Measurements from ENCODE around the gene KDF1. TPM values are rescaled to one million over a fixed set of nuclear protein-coding genes. Genes with fewer than 3 reads are reported as not detected.

The KDF1 gene
- total RNA-seq, 1 donor from 2014 or later: 2.9 TPM

GRCh38 chr1:26921540-26922430 is 38.5 kb downstream of the KDF1 start, which contains the start of gene NUDC:
TSS of gene NUDC (plus strand) at chr1:26921743. CDS start at chr1:26921849, 106 bp downstream.
- peak; percentile 97 for ATAC-seq
- peak; percentile 98 for DNase-seq (ENCODE audit: low spot score)

GRCh38 chr1:26921126-26921539 is 39.1 kb downstream of the KDF1 start:
- peak; percentile 54 for ATAC-seq
- no peak for DNase-seq (ENCODE audit: low spot score)

GRCh38 chr1:26915204-26915842 is 44.9 kb downstream of the KDF1 start:
- peak; percentile 41 for ATAC-seq
- DNase-seq (ENCODE audit: low spot score): peak; percentile 95

- ATAC-seq: peak; percentile 74
- peak; percentile 98 for DNase-seq (ENCODE audit: low spot score)
These were observed 46.3 kb downstream of the KDF1 start, which contains the start of gene NR0B2 for GRCh38 chr1:26913754-26914619. TSS of gene NR0B2 (minus strand) at chr1:26913975. CDS start at chr1:26913940, 35 bp downstream.

DNA sequence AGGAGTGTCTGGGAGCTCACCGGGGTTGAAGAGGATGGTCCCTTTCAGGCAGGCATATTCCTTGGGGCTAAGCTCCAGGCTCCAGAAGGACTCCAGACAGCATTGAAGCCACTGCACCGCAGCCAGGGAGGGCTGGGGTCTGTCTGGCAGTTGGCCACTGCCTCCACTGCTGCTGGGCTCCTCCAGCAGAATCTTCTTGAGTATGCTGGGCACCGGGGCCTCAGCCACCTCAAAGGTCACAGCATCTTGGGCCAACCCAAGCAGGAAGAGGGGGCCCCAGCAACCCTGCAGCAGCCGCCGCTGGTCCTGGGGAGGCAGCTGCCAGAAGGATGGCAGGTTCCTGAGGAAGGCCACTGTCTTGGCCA is 46.9 kb downstream of the KDF1 start:
- DNase-seq (ENCODE audit: low spot score) (no peak), ATAC-seq (no peak)

DNA sequence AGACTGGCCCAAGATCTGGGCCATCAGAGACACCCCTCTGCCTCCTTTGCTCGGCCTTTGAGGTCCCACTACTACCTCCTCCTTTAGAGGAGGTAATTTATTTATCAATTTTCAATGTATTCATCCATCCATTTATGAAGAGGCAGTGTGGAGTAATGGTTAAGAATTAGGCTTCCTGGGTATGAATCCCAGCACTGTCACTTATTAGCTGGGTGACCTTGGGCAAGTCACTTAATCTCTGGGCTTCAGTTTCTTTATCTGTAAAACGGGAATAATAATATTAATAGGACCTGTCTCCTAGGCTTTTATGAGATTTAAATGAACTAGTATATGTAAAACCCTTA is 48.1 kb downstream of the KDF1 start:
- ATAC-seq: no peak
- no peak for DNase-seq (ENCODE audit: low spot score)

DNA sequence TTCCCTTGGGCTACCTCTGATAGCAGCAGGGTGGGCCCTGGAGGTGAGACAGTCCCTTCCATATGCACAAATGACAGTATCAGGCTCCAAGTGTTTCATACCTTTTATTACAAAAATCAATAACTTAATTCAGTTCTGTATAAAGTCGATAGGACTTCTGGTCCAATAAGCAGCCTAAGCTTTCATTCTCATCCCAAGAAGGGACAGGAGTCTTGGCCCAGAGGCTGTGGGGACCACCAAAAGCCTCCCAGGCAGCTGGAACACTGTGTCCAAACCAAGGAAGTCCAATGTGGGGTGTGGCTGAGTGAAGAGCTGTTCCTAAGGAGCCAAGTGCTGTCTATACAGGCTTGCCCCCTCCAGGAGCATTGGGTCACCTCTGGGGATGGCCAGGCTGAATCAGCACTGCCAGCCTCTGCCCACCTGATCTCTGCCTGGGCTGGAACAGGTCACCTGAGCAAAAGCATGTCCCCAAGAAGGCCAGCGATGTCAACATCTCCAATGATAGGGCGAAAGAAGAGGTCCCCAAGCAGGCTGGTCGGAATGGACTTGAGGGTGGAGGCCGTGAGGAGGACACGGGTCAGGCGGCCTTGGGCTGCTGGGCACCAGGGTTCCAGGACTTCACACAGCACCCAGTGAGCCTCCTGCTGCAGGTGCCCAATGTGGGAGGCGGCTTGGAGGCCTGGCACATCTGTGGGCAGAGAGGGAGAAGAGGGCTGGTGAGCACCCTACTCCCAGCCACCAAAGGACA is 48.7 kb downstream of the KDF1 start:
- DNase-seq (ENCODE audit: low spot score) (no peak), ATAC-seq (no peak)

DNA sequence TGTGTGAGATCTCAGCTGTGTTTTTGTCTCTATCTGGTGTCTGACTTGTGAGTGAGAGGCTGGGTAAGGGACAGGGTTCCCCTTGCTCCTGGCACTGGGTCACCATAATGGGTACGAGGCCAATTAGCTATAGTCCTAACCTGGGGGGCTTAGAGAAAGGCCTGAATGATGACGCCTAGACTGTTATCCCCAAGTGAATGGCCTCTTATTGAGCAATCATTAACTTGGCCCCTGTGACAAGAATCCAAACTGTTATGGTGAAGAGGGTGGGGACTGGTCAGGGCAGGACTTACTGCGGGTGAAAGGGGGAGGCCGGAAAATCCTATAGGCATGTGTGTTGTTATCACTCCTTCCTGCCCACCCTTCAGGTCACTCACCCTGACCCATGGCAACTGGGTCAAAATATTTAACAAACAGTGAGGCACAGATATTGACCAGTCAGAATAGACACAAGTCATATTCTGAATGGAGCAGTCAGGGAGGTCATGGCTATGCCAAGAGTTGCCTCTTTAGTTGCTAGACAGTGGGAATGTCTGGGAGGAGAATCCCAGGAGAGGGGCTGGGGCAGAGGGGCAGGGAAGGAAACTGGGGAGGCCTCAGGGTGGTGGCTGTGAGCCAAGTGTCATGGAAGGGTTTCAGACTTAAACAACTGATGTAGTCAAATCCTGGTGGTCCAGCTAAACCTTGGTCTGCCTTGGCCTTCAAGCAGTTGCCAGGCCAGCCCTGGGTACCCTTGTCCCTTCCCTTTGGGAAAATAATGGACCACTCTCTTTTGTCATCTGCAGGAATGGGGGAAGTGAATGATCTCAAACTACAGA is 49.7 kb downstream of the KDF1 start:
- ATAC-seq (peak; percentile 8), DNase-seq (ENCODE audit: low spot score) (peak; percentile 72)

DNA sequence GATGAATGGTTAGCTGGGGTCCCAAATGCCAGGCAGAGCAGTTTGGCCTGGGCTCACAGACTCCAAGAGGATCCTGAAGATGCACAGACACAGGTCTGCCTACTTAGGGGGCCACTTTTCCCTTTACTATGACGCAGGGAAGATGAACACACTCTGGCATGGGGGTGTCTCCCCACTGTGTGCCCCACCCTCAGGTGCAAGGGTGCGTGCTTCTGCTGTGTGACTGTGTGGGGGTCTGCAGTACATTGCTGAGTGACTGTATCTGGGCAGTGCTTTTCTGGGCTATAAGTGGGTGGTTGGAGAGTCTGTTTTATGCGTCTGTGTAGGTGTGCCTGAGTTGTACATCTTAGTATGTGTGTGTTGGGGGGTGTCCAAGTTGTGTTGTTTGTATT is 50.3 kb downstream of the KDF1 start:
- DNase-seq (ENCODE audit: low spot score) (no peak), ATAC-seq (peak; percentile 0)

- DNase-seq (ENCODE audit: low spot score) (no peak), ATAC-seq (peak; percentile 36)
These were observed 53.0 kb downstream of the KDF1 start for GRCh38 chr1:26907071-26907917.

DNA sequence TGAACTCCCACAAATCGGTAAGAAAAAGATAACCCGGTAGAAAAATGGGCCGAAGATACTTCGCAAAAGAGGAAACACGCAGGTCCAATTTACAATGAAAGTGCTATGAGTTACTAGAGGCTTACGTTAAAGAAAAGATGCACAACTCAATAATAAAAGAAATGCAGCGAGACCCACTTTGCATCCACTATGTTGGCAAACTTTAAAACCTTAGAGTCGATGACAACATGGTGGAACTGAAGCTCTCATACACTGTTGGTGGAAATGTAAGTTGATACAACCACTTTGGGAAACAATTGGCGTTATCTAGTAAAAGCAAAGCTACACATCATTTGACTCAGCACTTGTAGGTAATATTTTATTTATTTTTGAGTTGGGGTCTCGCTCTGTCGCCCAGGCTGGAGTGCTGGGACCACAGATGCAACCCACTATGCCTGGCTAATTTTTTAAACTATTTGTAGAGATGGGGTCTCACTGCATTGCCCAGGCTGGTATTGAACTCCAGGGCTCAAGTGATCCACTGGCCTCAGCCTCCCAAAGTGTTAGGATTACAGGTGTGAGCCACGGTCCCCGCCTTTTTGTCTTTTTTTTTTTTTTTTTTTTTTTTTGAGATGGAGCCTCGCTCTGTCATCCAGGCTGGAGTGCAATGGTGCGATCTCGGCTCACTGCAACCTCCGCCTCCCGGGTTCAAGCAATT is 59.3 kb downstream of the KDF1 start:
- DNase-seq (ENCODE audit: low spot score) (no peak), ATAC-seq (no peak)

DNA sequence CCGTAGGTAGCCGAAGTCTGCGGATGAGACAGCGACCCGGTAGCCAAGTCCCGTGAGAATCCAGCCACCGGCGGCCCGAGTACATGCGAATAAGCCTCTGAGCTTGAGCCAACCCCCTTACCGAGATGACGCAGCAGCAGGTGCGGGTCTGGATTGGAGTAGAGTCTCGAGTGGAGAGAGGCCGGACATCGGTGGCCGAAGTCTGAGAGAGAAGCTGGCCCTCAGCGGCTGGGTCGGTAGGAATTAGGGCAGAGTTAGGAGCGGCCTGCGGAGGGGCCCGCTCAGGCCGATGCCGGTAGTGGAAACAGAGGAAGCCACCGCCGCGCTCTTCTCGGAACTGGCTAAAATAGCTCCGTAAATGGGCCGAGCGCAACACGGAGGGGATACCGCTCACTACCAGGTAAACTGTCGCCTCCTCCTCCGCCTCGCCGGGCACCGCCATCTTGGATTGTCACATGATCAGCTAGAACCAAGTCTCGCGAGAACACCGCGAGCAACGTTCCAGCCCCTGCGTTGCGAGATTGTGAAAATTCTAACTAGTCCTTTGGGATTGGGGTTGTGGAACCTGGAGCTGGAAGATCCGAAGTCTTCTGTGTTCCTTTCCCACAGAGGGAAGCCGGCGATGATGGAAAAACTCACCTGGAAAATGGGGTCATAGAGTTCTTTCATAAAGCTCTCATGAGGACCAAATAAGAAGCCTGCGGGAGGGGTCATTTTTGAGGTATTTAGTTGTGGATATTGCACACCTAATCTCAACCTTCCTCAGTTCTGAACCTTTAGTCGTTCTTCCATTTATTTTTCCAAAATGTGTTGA is 60.1 kb downstream of the KDF1 start, which contains the start of gene GPATCH3:
Gene GPATCH3 (minus strand): TSS at position 467 of the 814 bp plus-strand sequence. CDS start 25 bp downstream, at position 442.
- ATAC-seq: peak; percentile 84
- peak; percentile 91 for DNase-seq (ENCODE audit: low spot score)

Other genes starting within 250 kb of the KDF1 start
- gene PIGV, start 172.5 kb downstream of the KDF1 start, total RNA-seq: 30.8 TPM
- 10.3 TPM for gene ZDHHC18, start 133.8 kb downstream of the KDF1 start, total RNA-seq
- gene SFN, start 97.3 kb downstream of the KDF1 start, total RNA-seq: 0.40 TPM
- 15.9 TPM for gene GPN2, start 70.2 kb downstream of the KDF1 start, total RNA-seq
- 7.1 TPM for gene GPATCH3, start 60.0 kb downstream of the KDF1 start, total RNA-seq
- gene NR0B2, start 46.5 kb downstream of the KDF1 start, total RNA-seq: 79.2 TPM
- 43.2 TPM for gene NUDC, start 38.7 kb downstream of the KDF1 start, total RNA-seq
- gene TRNP1, start 33.2 kb upstream of the KDF1 start, total RNA-seq: 2.8 TPM
- 0.13 TPM for gene TENT5B, start 52.4 kb upstream of the KDF1 start, total RNA-seq
- 2.7 TPM for gene SLC9A1, start 194.7 kb upstream of the KDF1 start, total RNA-seq

Data from left lobe of liver (tissue), 2 donors.